ENCODE measurements around the gene OR4D10.
A peak's percentile ranks its signal among the peaks of the same experiment; 100 is the strongest.

- no peak for TF ChIP-seq EP300 (IDR thresholded peaks at IDR 0.05; ENCODE audit: borderline replicate concordance in 1 of 2, low read depth in 2 of 2, low read length in 2 of 2)
- TF ChIP-seq POLR2A (IDR thresholded peaks at IDR 0.05; ENCODE audit: control extremely low read depth in 1 of 2, low read depth in 2 of 2, low read length in 2 of 2) = no peak
- TF ChIP-seq ASH2L (IDR thresholded peaks at IDR 0.05; ENCODE audit: low read length) = no peak
- TF ChIP-seq CTCF (IDR thresholded peaks at IDR 0.05; ENCODE audit: control extremely low read depth in 1 of 3, insufficient read depth in 1 of 3, low read depth in 1 of 3, low read length in 3 of 3) = peak in 1 of 3 experiments; percentile 34; a peak in 1 of 4 replicates
- no peak for TF ChIP-seq FOSL1 (IDR thresholded peaks at IDR 0.05; ENCODE audit: insufficient read depth, low read depth, low read length)
These were observed 50.4 kb downstream of the OR4D10 start for GRCh38 chr11:59523541-59523940.
